Measurements from ENCODE around the gene KAZN.

DNA sequence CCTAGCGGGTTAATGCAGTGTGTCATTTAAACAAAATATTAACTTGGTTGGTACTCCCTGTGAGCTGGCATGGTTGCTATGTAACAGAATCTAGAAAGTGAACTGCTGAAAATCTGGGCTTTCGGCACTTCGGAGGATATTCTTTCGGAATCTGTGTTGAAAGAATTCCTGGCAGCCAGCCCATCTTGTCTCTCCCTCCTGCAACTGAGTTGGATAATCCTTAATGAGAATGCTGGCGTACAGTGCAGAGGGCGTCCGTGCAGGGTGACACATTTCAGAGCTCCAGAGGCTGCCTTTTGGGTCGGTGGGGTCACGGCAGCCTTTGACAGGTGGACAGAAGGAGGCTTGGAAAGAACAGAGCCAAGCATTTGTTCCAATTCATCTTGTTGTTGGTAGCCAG lies 3.7 kb downstream of the KAZN start:
- TF ChIP-seq, protein P1, sequence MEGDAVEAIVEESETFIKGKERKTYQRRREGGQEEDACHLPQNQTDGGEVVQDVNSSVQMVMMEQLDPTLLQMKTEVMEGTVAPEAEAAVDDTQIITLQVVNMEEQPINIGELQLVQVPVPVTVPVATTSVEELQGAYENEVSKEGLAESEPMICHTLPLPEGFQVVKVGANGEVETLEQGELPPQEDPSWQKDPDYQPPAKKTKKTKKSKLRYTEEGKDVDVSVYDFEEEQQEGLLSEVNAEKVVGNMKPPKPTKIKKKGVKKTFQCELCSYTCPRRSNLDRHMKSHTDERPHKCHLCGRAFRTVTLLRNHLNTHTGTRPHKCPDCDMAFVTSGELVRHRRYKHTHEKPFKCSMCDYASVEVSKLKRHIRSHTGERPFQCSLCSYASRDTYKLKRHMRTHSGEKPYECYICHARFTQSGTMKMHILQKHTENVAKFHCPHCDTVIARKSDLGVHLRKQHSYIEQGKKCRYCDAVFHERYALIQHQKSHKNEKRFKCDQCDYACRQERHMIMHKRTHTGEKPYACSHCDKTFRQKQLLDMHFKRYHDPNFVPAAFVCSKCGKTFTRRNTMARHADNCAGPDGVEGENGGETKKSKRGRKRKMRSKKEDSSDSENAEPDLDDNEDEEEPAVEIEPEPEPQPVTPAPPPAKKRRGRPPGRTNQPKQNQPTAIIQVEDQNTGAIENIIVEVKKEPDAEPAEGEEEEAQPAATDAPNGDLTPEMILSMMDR (IDR thresholded peaks at IDR 0.05), result no peak
- no peak for TF ChIP-seq POLR2A (IDR thresholded peaks at IDR 0.05)
